Trophoblast cell (in vitro differentiated cells and primary cell): ENCODE data around the gene FGFR2.

ENCODE experiments used
- DNase-seq, 2 donors: peaks; one replicate each; pipeline ENCODE4 v3.0.0-alpha.2; 2016
- H2AFZ ChIP-seq: 2 replicates; pipeline ENCODE4 v1.6.1; 2013; ENCODE audit warnings: low read length, moderate library complexity, mild to moderate bottlenecking; ENCODE audit not compliant: insufficient read depth, poor library complexity
- H2AK5ac ChIP-seq: 2 replicates; pipeline ENCODE4 v1.6.1; 2013; ENCODE audit warnings: mild to moderate bottlenecking, low read length
- H2BK120ac ChIP-seq: 2 replicates; pipeline ENCODE4 v1.6.1; 2013; ENCODE audit warnings: low read length, mild to moderate bottlenecking, moderate library complexity; ENCODE audit not compliant: insufficient read depth, poor library complexity
- H2BK12ac ChIP-seq: 2 replicates; pipeline ENCODE4 v1.6.1; 2013; ENCODE audit warnings: mild to moderate bottlenecking, low read length, moderate library complexity
- H2BK5ac ChIP-seq: 2 replicates; pipeline ENCODE4 v1.6.1; 2013; ENCODE audit warnings: low read length, low read depth, moderate library complexity, mild to moderate bottlenecking; ENCODE audit not compliant: poor library complexity
- H3K14ac ChIP-seq: 2 replicates; pipeline ENCODE4 v1.6.1; 2013; ENCODE audit warnings: mild to moderate bottlenecking, low read length
- H3K18ac ChIP-seq: 2 replicates; pipeline ENCODE4 v1.6.1; 2013; ENCODE audit warnings: mild to moderate bottlenecking, low read length
- H3K23ac ChIP-seq: 2 replicates; pipeline ENCODE4 v1.6.1; 2013; ENCODE audit warnings: low read length
- H3K27ac ChIP-seq: 2 replicates; pipeline ENCODE4 v1.5.1; 2013; ENCODE audit warnings: low read depth, mild to moderate bottlenecking, inconsistent platforms, low read length, moderate library complexity
- H3K27me3 ChIP-seq: 2 replicates; pipeline ENCODE4 v1.6.1; 2013; ENCODE audit warnings: inconsistent platforms, mild to moderate bottlenecking, low read length, moderate library complexity; ENCODE audit not compliant: insufficient read depth
- H3K36me3 ChIP-seq, 2 experiments: 1 replicate in 1 of 2; 2 replicates in 1 of 2; pipeline ENCODE4 v1.6.1; 2013; ENCODE audit warnings: low read length in 2 of 2, mild to moderate bottlenecking in 2 of 2, moderate library complexity in 1 of 2; ENCODE audit not compliant: insufficient read depth in 2 of 2, control insufficient read depth in 1 of 2
- H3K4ac ChIP-seq: 2 replicates; pipeline ENCODE4 v1.6.1; 2013; ENCODE audit warnings: low read depth, mild to moderate bottlenecking, low read length, moderate library complexity
- H3K4me1 ChIP-seq, 2 experiments: 1 replicate in 1 of 2; 2 replicates in 1 of 2; pipeline ENCODE4 v1.6.1; 2013; ENCODE audit warnings: low read length in 2 of 2, mild to moderate bottlenecking in 2 of 2, moderate library complexity in 1 of 2; ENCODE audit not compliant: insufficient read depth in 2 of 2, control insufficient read depth in 1 of 2
- H3K4me2 ChIP-seq: 2 replicates; pipeline ENCODE4 v1.6.1; 2013; ENCODE audit warnings: inconsistent platforms, mild to moderate bottlenecking, low read length, moderate library complexity
- H3K4me3 ChIP-seq: 2 replicates; pipeline ENCODE4 v1.5.1; 2013; ENCODE audit warnings: mild to moderate bottlenecking, low read depth, low read length, inconsistent platforms
- H3K79me1 ChIP-seq: one replicate; pipeline ENCODE4 v1.6.1; 2013; ENCODE audit warnings: low read length
- H3K79me2 ChIP-seq: 2 replicates; pipeline ENCODE4 v1.6.1; 2013; ENCODE audit warnings: low read length, mild to moderate bottlenecking; ENCODE audit not compliant: control insufficient read depth, insufficient read depth, poor library complexity
- H3K9ac ChIP-seq: 2 replicates; pipeline ENCODE4 v1.6.1; 2013; ENCODE audit warnings: mild to moderate bottlenecking, low read length
- H3K9me3 ChIP-seq: 2 replicates; pipeline ENCODE4 v1.6.1; 2013; ENCODE audit warnings: low read depth, mild to moderate bottlenecking, control low read depth, inconsistent platforms, low read length; ENCODE audit not compliant: insufficient read depth
- H4K12ac ChIP-seq: 2 replicates; pipeline ENCODE4 v1.6.1; 2013; ENCODE audit warnings: low read depth, mild to moderate bottlenecking, low read length, moderate library complexity
- H4K8ac ChIP-seq: 2 replicates; pipeline ENCODE4 v1.6.1; 2013; ENCODE audit warnings: low read depth, mild to moderate bottlenecking, low read length, moderate library complexity
- H4K91ac ChIP-seq: one replicate; pipeline ENCODE4 v1.6.1; 2013; ENCODE audit warnings: low read depth, mild to moderate bottlenecking, low read length, moderate library complexity
- WGBS: extraction: QIAGEN DNeasy Blood & Tissue Kit; methylation state at CpG from one replicate; pipeline ENCODE4 v1.1.7; 2013; ENCODE audit warnings: missing lambda C conversion rate; ENCODE audit not compliant: insufficient read length, insufficient coverage; ENCODE audit errors: extremely low coverage; 5-methylcytosine and 5-hydroxymethylcytosine counted together

The FGFR2 gene

DNA sequence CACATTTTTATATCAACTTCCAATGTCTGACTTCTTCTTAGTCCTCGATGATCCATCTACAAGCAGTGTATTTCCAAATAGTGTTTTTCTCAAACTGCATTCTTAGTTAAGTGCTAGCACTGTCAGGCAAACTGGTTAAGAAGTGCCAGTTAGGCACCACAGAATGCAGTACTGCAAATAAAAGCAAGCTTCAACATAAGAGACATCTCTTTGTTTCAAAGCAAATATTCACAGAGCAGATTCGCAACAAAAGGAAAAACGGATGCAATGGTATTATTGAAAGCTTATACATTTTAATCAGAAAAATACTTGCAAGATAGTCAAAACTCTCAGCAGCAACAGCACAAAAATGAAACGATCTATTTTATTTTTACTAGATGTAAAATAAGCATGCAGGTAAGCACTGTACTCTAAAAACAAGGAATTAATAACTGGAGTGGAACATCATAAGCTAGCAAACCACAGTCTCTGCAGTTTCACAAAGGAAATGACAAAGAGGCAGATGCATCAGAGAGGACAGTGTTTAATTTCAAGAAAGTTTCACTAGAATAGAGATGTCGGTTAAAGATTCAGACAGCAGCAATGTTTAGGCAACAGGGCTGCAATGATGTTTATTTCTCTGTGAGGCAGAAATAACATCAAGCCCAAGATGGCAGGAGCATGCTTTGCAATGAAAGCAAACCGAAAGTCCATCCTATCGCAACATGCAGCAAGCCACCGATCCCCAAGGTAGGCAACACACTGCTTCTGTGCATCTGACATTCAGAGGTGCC is 82.0 kb downstream of the FGFR2 start:
- Histone ChIP-seq H3K4me1 (peaks cover 14 to 18% of the 10 kb centered on the region in 2 experiments), H4K8ac (no peak overlapping the region), H2BK5ac (no peak overlapping the region), H3K4me3 (no peak overlapping the region), H2AK5ac (no peak overlapping the region), H2BK12ac (no peak overlapping the region), H3K14ac (no peak overlapping the region), H3K9ac (no peak overlapping the region), H3K79me2 (no peaks in the 10 kb centered on the region), H4K12ac (no peak overlapping the region), H3K23ac (no peak overlapping the region), H3K4ac (no peak overlapping the region), H3K4me2 (no peak overlapping the region), H3K79me1 (peaks cover 11% of the 10 kb centered on the region), H3K27ac (no peak overlapping the region), H2AFZ (no peak overlapping the region), H3K18ac (no peak overlapping the region), H3K27me3 (no peaks in the 10 kb centered on the region), H3K9me3 (no peaks in the 10 kb centered on the region), H2BK120ac (no peak overlapping the region), H3K36me3 (peaks cover 5% of the 10 kb centered on the region in 2 experiments), H4K91ac (no peak overlapping the region)
- WGBS: no CpG with 5 or more reads among the region's 8 CpGs
- no peak for DNase-seq

DNA sequence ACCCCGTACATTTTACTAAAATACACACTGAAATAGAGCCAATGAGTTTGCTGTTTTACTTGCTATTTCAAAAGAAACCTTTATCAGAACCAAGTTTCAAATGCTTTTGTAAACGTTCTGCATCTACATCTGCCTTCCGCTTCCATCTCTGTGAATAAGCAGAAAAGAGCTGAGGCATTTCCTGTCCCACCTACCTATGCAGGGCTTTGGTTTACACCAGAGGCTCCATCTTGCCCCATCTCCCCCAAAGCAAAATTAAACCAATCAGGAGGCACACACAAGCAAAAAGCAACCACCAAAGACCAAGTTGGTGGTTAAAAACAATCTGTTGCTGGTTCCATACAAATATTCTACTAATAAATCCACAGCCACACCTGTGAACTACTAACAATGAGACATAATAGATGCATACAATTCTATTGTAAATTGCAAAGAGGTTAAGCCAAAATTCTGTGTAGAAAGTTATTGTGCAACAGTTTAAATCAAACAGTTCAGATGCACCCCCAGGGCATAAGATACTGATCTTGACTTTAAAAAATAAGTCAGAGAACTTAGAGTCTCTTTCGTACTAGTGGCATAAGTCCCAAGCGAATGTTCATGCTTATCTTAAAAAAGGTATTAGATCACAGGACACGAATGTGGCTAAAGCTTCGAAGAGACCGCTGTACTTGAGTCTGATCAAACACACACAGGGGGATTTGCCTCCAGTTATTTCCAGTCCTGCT is 83.9 kb downstream of the FGFR2 start:
- no peak overlapping the region for H3K18ac ChIP-seq
- H4K91ac ChIP-seq: peak overlapping the region; percentile 87
- H2BK120ac ChIP-seq: peak overlapping the region; percentile 55
- H3K27me3 ChIP-seq: no peaks in the 10 kb centered on the region
- no peak overlapping the region for H3K4ac ChIP-seq
- peaks cover 5% of the 10 kb centered on the region in 2 experiments for H3K36me3 ChIP-seq
- H2BK5ac ChIP-seq: peak overlapping the region; percentile 64
- no peak overlapping the region for H3K14ac ChIP-seq
- peak; percentile 55 to 91 for DNase-seq
- H3K79me1 ChIP-seq: peaks cover 25% of the 10 kb centered on the region
- peak overlapping the region; percentile 89 for H3K27ac ChIP-seq
- no peak overlapping the region for H3K9ac ChIP-seq
- WGBS: no CpG with 5 or more reads among the region's 8 CpGs
- H3K79me2 ChIP-seq: peaks cover 5% of the 10 kb centered on the region
- H4K12ac ChIP-seq: no peak overlapping the region
- no peak overlapping the region for H4K8ac ChIP-seq
- H3K9me3 ChIP-seq: no peaks in the 10 kb centered on the region
- H2AK5ac ChIP-seq: no peak overlapping the region
- no peak overlapping the region for H3K4me3 ChIP-seq
- H3K4me2 ChIP-seq: no peak overlapping the region
- H2AFZ ChIP-seq: no peak overlapping the region
- H3K23ac ChIP-seq: no peak overlapping the region
- H3K4me1 ChIP-seq: peaks cover 26 to 36% of the 10 kb centered on the region in 2 experiments
- H2BK12ac ChIP-seq: peak overlapping the region; percentile 68

DNA sequence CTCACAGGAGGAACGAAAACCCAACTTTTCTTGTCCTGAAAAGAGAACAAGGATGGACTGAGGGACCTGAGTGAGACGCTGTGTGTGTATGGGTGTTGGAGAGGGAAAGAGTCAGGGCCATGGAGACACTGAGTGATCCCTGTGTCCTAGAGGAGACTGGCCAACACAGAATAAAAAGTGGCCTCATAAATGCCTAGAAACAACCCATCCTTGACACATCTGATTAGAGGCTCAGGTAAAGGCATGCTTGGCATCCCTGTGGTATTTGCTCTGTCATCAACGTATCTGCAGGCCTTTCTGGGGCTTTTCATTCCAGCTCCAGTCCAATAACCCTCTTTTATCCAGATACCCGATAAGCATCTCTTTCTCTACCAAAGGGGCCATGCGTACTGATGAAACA is 86.3 kb downstream of the FGFR2 start:
- H3K23ac ChIP-seq: no peak overlapping the region
- H3K4me3 ChIP-seq: no peak overlapping the region
- DNase-seq: peak; percentile 53 to 71

DNA sequence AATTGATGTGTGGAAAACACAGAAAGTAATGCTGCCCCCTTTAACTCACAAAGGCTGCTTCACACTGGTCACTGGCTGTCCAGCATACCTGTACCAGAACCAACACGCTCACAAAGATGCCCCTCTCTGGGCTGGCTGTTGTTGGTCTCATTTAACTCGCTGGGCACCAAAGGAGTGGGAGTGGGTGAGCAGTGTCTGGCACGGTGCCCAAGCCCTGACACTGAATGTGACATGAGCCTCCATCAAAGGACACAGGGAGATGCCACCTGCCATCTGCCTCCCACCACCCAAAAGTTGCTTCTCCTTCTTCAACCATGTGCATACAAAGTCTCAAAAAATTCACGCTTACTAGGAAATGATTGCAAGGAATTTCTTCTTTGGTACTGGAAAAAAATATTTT is 86.8 kb downstream of the FGFR2 start:
- no peaks in the 10 kb centered on the region for H3K9me3 ChIP-seq
- H3K27ac ChIP-seq: peak overlapping the region; percentile 60
- H4K12ac ChIP-seq: no peak overlapping the region
- peak overlapping the region; percentile 81 for H2BK120ac ChIP-seq
- peak overlapping the region; percentile 73 for H2BK5ac ChIP-seq
- H2BK12ac ChIP-seq: peak overlapping the region; percentile 98
- H3K9ac ChIP-seq: no peak overlapping the region
- no peak overlapping the region for H3K4me3 ChIP-seq
- H4K8ac ChIP-seq: no peak overlapping the region
- no peaks in the 10 kb centered on the region for H3K27me3 ChIP-seq
- H3K79me1 ChIP-seq: peaks cover 25% of the 10 kb centered on the region
- DNase-seq: no peak
- H2AFZ ChIP-seq: no peak overlapping the region
- no peak overlapping the region for H3K23ac ChIP-seq
- peak overlapping the region; percentile 26 for H2AK5ac ChIP-seq
- H3K79me2 ChIP-seq: peaks cover 5% of the 10 kb centered on the region
- peaks cover 0 to under 1% of the 10 kb centered on the region in 2 experiments for H3K36me3 ChIP-seq
- H3K4ac ChIP-seq: peak overlapping the region; percentile 35
- no CpG with 5 or more reads among the region's 4 CpGs for WGBS
- H3K18ac ChIP-seq: peak overlapping the region; percentile 71
- peak overlapping the region; percentile 55 for H3K14ac ChIP-seq
- H3K4me1 ChIP-seq: peaks cover 26 to 36% of the 10 kb centered on the region in 2 experiments
- H4K91ac ChIP-seq: peak overlapping the region; percentile 83
- no peak overlapping the region for H3K4me2 ChIP-seq

More for the DNA sequence above, 86.3 kb downstream of the FGFR2 start:
- Histone ChIP-seq H3K9me3 (no peaks in the 10 kb centered on the region), H3K27me3 (no peaks in the 10 kb centered on the region), H3K14ac (no peak overlapping the region), H3K79me2 (peaks cover 5% of the 10 kb centered on the region), H3K4me2 (no peak overlapping the region), H2AFZ (no peak overlapping the region), H2BK120ac (no peak overlapping the region), H3K4ac (no peak overlapping the region), H3K36me3 (no peaks in the 10 kb centered on the region), H2BK12ac (no peak overlapping the region), H3K9ac (no peak overlapping the region), H4K12ac (no peak overlapping the region), H2AK5ac (no peak overlapping the region), H4K91ac (peak overlapping the region; percentile 45), H3K27ac (peak overlapping the region; percentile 89), H2BK5ac (no peak overlapping the region), H4K8ac (no peak overlapping the region), H3K79me1 (peaks cover 25% of the 10 kb centered on the region), H3K4me1 (peaks cover 26 to 36% of the 10 kb centered on the region in 2 experiments), H3K18ac (no peak overlapping the region)
- no CpG with 5 or more reads among the region's 5 CpGs for WGBS
